ENCODE data around the gene RBM20.

RBM20 gene

DNA sequence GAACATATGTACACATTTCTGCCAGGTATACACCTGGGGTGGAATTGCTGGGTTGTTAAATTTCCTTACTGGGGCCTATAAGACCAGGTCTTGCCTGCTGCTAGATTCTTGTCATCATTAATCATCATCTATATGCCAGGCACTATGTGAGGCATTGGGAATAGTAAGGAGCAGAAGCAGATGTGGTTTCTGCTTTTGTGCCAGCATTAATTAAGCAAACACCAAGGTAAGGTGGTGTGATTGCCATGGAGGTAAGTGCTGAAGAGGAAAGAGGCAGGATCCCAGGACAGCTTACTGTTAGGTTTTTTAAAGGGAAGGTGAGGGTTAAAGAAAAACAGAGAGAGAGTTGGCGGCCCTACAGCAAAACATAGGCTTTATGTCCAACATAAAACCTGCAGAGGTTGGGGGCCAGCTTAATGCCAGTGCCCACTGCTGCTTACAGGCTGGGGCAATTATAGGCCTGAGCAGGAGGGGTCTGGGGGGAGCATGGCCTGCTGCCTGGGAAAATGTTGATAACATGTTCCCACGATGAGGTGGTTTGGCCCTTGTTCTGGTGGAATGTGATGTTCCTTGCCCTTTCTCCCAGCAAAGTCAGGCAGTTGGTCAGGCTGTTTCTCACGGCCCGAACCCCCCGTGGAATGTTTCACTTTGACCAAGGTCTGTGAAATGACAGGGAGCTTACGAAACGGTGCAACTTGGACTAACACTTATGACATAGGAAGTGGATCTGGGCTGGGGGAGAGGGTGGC lies 93.9 kb downstream of the RBM20 start:
- no peak for ATAC-seq
- TF ChIP-seq ZFP3 (CRISPR knock-in tag; IDR thresholded peaks at IDR 0.05) (no peak), RARB (CRISPR knock-in tag; IDR thresholded peaks at IDR 0.05) (no peak), TOX (CRISPR knock-in tag; IDR thresholded peaks at IDR 0.05; ENCODE audit: borderline replicate concordance) (no peak), GLIS3 (CRISPR knock-in tag; IDR thresholded peaks at IDR 0.05) (no peak), OSR1 (CRISPR knock-in tag; IDR thresholded peaks at IDR 0.05) (no peak), TCF4 (CRISPR knock-in tag; IDR thresholded peaks at IDR 0.05; ENCODE audit: borderline replicate concordance) (no peak)

DNA sequence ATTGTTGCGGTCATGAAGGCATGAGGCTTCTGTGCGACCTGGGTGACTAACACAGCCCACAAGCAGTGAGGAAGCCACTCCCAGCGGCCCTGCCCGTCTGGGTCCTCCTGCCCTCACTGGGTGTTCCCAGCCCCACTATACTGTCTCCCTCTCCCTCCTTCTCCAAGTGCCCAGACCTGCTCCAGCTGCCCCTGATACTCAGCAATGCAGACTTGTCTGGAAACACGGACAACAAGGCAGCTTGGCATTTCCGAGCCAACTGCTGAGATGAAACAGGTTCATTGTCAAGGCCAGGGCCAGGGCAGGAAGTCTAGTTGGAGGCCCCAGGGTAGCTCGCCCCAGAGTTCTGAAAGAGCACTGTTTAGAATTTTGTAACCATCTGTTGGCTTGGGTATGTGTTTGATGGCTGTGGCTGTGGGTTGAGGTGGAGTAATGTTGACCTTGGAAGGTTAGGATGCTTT lies 95.7 kb downstream of the RBM20 start:
- TF ChIP-seq ZFP30 (CRISPR knock-in tag; IDR thresholded peaks at IDR 0.05) (no peak), SNAI2 (CRISPR knock-in tag; IDR thresholded peaks at IDR 0.05) (no peak), TOX (CRISPR knock-in tag; IDR thresholded peaks at IDR 0.05; ENCODE audit: borderline replicate concordance) (no peak), ARNTL (CRISPR knock-in tag; IDR thresholded peaks at IDR 0.05; ENCODE audit: borderline replicate concordance, low read depth) (no peak), ZNF70 (CRISPR knock-in tag; IDR thresholded peaks at IDR 0.05) (no peak), CSDC2 (CRISPR knock-in tag; IDR thresholded peaks at IDR 0.05) (no peak), RARB (CRISPR knock-in tag; IDR thresholded peaks at IDR 0.05) (no peak)
- TF ChIP-seq, protein P1, sequence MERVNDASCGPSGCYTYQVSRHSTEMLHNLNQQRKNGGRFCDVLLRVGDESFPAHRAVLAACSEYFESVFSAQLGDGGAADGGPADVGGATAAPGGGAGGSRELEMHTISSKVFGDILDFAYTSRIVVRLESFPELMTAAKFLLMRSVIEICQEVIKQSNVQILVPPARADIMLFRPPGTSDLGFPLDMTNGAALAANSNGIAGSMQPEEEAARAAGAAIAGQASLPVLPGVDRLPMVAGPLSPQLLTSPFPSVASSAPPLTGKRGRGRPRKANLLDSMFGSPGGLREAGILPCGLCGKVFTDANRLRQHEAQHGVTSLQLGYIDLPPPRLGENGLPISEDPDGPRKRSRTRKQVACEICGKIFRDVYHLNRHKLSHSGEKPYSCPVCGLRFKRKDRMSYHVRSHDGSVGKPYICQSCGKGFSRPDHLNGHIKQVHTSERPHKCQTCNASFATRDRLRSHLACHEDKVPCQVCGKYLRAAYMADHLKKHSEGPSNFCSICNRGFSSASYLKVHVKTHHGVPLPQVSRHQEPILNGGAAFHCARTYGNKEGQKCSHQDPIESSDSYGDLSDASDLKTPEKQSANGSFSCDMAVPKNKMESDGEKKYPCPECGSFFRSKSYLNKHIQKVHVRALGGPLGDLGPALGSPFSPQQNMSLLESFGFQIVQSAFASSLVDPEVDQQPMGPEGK (CRISPR knock-in tag; IDR thresholded peaks at IDR 0.05; ENCODE audit: borderline replicate concordance): no peak

DNA sequence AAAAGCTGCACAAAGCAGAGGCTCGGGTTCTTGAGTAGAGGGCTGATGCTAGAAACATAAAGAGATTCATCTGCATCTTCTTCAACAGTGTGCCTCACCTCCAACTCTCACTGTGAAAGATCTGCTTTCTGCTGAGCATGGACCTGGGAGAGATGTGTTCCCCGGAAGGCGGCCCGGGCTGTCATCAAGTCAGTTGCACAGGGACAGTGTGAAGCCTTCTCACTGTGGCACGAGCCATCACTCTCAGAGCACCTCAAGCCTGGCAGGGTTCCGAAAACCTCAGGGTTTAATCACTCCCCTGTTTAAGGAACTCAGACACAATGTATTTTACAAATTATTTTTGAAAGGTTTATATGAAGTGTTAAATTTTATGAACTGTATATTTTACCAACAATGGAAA lies 98.7 kb downstream of the RBM20 start:
- ATAC-seq: no peak
- TF ChIP-seq RARB (CRISPR knock-in tag; IDR thresholded peaks at IDR 0.05): no peak
- TF ChIP-seq CSDC2 (CRISPR knock-in tag; IDR thresholded peaks at IDR 0.05): no peak
- no peak for TF ChIP-seq ZNF8 (CRISPR knock-in tag; IDR thresholded peaks at IDR 0.05)
- TF ChIP-seq, protein P2, sequence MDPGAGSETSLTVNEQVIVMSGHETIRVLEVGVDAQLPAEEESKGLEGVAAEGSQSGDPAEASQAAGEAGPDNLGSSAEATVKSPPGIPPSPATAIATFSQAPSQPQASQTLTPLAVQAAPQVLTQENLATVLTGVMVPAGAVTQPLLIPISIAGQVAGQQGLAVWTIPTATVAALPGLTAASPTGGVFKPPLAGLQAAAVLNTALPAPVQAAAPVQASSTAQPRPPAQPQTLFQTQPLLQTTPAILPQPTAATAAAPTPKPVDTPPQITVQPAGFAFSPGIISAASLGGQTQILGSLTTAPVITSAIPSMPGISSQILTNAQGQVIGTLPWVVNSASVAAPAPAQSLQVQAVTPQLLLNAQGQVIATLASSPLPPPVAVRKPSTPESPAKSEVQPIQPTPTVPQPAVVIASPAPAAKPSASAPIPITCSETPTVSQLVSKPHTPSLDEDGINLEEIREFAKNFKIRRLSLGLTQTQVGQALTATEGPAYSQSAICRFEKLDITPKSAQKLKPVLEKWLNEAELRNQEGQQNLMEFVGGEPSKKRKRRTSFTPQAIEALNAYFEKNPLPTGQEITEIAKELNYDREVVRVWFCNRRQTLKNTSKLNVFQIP (CRISPR knock-in tag; IDR thresholded peaks at IDR 0.05; ENCODE audit: borderline replicate concordance, low read depth): no peak
- no peak for TF ChIP-seq ZNF565 (CRISPR knock-in tag; conservative IDR thresholded peaks at IDR 0.05; ENCODE audit: low read depth)
- TF ChIP-seq, protein P3, sequence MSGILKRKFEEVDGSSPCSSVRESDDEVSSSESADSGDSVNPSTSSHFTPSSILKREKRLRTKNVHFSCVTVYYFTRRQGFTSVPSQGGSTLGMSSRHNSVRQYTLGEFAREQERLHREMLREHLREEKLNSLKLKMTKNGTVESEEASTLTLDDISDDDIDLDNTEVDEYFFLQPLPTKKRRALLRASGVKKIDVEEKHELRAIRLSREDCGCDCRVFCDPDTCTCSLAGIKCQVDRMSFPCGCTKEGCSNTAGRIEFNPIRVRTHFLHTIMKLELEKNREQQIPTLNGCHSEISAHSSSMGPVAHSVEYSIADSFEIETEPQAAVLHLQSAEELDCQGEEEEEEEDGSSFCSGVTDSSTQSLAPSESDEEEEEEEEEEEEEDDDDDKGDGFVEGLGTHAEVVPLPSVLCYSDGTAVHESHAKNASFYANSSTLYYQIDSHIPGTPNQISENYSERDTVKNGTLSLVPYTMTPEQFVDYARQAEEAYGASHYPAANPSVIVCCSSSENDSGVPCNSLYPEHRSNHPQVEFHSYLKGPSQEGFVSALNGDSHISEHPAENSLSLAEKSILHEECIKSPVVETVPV (CRISPR knock-in tag; IDR thresholded peaks at IDR 0.05): no peak
- TF ChIP-seq TCF4 (CRISPR knock-in tag; IDR thresholded peaks at IDR 0.05; ENCODE audit: borderline replicate concordance): no peak
- no peak for TF ChIP-seq ISL1 (CRISPR knock-in tag; IDR thresholded peaks at IDR 0.05)

More for the DNA sequence above, 95.7 kb downstream of the RBM20 start:
- no peak for ATAC-seq

DNA sequence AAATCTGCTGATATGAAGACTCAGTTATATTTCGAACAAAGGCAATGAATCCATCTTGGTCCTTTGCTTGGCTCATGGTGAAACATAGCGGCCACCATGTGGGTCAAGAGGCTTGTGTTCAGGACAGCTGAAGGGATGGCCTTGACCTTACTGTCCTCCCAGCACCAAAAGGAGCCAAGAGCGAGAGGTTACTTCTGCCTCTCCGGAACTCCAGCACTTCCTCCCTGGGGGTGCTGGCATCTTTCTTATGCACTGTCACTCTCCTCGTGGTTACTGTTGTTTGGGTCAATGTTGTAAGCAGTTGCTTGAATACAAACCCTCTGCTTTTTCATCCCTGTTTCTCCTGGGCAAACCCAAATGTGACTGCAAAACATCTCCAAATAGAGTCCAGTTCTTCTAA lies 100.6 kb downstream of the RBM20 start:
- TF ChIP-seq ZNF8 (CRISPR knock-in tag; IDR thresholded peaks at IDR 0.05) (no peak), ZNF565 (CRISPR knock-in tag; conservative IDR thresholded peaks at IDR 0.05; ENCODE audit: low read depth) (no peak), SNAI2 (CRISPR knock-in tag; IDR thresholded peaks at IDR 0.05) (no peak), ZFP3 (CRISPR knock-in tag; IDR thresholded peaks at IDR 0.05) (no peak), TCF4 (CRISPR knock-in tag; IDR thresholded peaks at IDR 0.05; ENCODE audit: borderline replicate concordance) (no peak), OSR1 (CRISPR knock-in tag; IDR thresholded peaks at IDR 0.05) (no peak), ZC3H10 (CRISPR knock-in tag; IDR thresholded peaks at IDR 0.05) (no peak), ESRRG (CRISPR knock-in tag; IDR thresholded peaks at IDR 0.05) (no peak)
- TF ChIP-seq, protein P4, sequence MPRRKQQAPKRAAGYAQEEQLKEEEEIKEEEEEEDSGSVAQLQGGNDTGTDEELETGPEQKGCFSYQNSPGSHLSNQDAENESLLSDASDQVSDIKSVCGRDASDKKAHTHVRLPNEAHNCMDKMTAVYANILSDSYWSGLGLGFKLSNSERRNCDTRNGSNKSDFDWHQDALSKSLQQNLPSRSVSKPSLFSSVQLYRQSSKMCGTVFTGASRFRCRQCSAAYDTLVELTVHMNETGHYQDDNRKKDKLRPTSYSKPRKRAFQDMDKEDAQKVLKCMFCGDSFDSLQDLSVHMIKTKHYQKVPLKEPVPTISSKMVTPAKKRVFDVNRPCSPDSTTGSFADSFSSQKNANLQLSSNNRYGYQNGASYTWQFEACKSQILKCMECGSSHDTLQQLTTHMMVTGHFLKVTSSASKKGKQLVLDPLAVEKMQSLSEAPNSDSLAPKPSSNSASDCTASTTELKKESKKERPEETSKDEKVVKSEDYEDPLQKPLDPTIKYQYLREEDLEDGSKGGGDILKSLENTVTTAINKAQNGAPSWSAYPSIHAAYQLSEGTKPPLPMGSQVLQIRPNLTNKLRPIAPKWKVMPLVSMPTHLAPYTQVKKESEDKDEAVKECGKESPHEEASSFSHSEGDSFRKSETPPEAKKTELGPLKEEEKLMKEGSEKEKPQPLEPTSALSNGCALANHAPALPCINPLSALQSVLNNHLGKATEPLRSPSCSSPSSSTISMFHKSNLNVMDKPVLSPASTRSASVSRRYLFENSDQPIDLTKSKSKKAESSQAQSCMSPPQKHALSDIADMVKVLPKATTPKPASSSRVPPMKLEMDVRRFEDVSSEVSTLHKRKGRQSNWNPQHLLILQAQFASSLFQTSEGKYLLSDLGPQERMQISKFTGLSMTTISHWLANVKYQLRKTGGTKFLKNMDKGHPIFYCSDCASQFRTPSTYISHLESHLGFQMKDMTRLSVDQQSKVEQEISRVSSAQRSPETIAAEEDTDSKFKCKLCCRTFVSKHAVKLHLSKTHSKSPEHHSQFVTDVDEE (CRISPR knock-in tag; IDR thresholded peaks at IDR 0.05): no peak

More for the DNA sequence above, 100.6 kb downstream of the RBM20 start:
- no peak for ATAC-seq

Data from SK-N-SH treated with all-trans-retinoic acid at 6 μM for 48 hours (cell line).